Ovary (tissue), 3 donors: Measurements from ENCODE around the gene CSNK1G1.

Experiments used
- CTCF ChIP-seq, 3 donors: fragments of 450-650 bp in 2 of 3; fragments of 200-600 bp in 1 of 3; IDR thresholded peaks; one replicate each; pipeline versions ENCODE4 v1.5.1 to v1.8.0; 2016 to 2022; ENCODE audit warnings: antibody characterized with exemption in 3 of 3, mild to moderate bottlenecking in 1 of 3
- EP300 ChIP-seq: sonication (generic); formaldehyde crosslinking; IDR thresholded peaks from one replicate; pipeline ENCODE4 v1.6.1; 2017; ENCODE audit warnings: antibody characterized with exemption
- POLR2A ChIP-seq: fragments of 450-650 bp; IDR thresholded peaks from one replicate; pipeline ENCODE4 v1.6.1; 2017; ENCODE audit warnings: antibody characterized with exemption, mild to moderate bottlenecking, moderate library complexity
- donor health status: DM: no; HTN: no; CAD: no.

GRCh38 chr15:64146520-64146884, 209.5 kb downstream of the CSNK1G1 start:
- TF ChIP-seq CTCF (IDR thresholded peaks at IDR 0.05), result no peak
- no peak for TF ChIP-seq EP300
- no peak for TF ChIP-seq POLR2A
